Natural killer cell treated with Interleukin-12 subunit alpha and Interleukin-12 subunit beta and Interleukin-15 and Interleukin-18, amount 100 ng/mL, for 72 hours (primary cell): ENCODE data around the gene HESX1. TPM values are rescaled to one million over a fixed set of nuclear protein-coding genes. Genes with fewer than 3 reads are reported as not detected.

Experiments
- total RNA-seq, 2 donors: library from RNA; stranded (reverse); gene quantifications; one replicate each; pipeline ENCODE4 v1.2.3, GENCODE V29; 2022

The HESX1 gene
- total RNA-seq, 2 donors from 2014 or later: not detected

Other genes with a start within 250 kb of the HESX1 start
- gene SPATA12, start 139.3 kb downstream of the HESX1 start, total RNA-seq: not detected
- gene IL17RD, start 34.6 kb downstream of the HESX1 start, total RNA-seq: under 1 TPM in 1 of 2 donors, not detected in 1; 0.28 TPM
- 10 to 100 TPM; 23.1 to 27.8 TPM for gene APPL1, start 27.8 kb upstream of the HESX1 start, total RNA-seq
- gene ASB14, start 92.7 kb upstream of the HESX1 start, total RNA-seq: not detected